Uterus (tissue), 2 donors: ENCODE data around the gene ZDHHC18.
"Not testable (repeated sequence)": the region's sequence is repeated elsewhere in the genome, so short reads cannot be mapped to it uniquely, and the experiment has no call there.

ENCODE experiments used
- CTCF ChIP-seq, 4 experiments: fragments of 200-600 bp in 2 of 4; fragments of 450-650 bp in 2 of 4; sonication (generic) in 2 of 4; IDR thresholded peaks; one replicate each; pipeline ENCODE4 v1.5.1; 2016 to 2019; ENCODE audit warnings: antibody characterized with exemption in 4 of 4, mild to moderate bottlenecking in 2 of 4, moderate library complexity in 1 of 4
- POLR2A ChIP-seq, 2 donors: fragments of 450-650 bp; IDR thresholded peaks; one replicate each; pipeline ENCODE4 v1.6.1; 2016; ENCODE audit warnings: antibody characterized with exemption in 2 of 2, mild to moderate bottlenecking in 1 of 2, moderate library complexity in 1 of 2

DNA sequence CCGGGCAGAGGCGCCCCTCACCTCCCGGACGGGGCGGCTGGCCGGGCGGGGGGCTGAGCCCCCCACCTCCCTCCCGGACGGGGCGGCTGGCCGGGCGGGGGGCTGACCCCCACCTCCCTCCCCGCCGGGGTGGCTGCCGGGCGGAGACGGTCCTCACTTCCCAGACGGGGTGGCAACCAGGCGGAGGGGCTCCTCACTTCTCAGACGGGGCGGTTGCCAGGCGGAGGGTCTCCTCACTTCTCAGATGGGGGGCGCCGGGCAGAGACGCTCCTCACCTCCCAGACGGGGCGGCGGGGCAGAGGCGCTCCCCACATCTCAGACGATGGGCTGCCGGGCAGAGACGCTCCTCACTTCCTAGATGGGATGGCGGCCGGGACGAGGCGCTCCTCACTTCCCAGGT lies 22.6 kb upstream of the ZDHHC18 start:
- not testable (repeated sequence) for TF ChIP-seq CTCF, POLR2A (IDR thresholded peaks at IDR 0.05)
